Astrocyte (in vitro differentiated cells and primary cell): ENCODE data around the gene SUGP2. TPM values are rescaled to one million over a fixed set of nuclear protein-coding genes. Genes with fewer than 3 reads are reported as not detected.

Experiments
- DNase-seq: peaks from one replicate; pipeline ENCODE4 v3.0.0-alpha.2; 2010; ENCODE audit warnings: low read depth
- FAIRE-seq: peaks from 2 replicates; lab custom pipeline; 2011; peaks lifted over from hg19 to GRCh38; lab: Jason Lieb, UNC
- H2AFZ ChIP-seq: 2 replicates; pipeline ENCODE4 v1.6.0; 2012; ENCODE audit warnings: low read depth, low read length, inconsistent platforms
- H3K27ac ChIP-seq: 2 replicates; pipeline ENCODE4 v1.5.1; 2011; ENCODE audit warnings: low read depth, low read length, inconsistent platforms
- H3K27me3 ChIP-seq: 2 replicates; pipeline ENCODE4 v1.6.0; 2011; ENCODE audit warnings: low read length, inconsistent platforms; ENCODE audit not compliant: insufficient read depth
- H3K36me3 ChIP-seq: 2 replicates; pipeline ENCODE4 v1.5.1; 2011; ENCODE audit warnings: low read length, inconsistent platforms; ENCODE audit not compliant: insufficient read depth
- H3K4me1 ChIP-seq: 2 replicates; pipeline ENCODE4 v1.5.1; 2011; ENCODE audit warnings: low read length, inconsistent platforms; ENCODE audit not compliant: insufficient read depth
- H3K4me2 ChIP-seq: 2 replicates; pipeline ENCODE4 v1.6.0; 2012; ENCODE audit warnings: low read length, inconsistent platforms
- H3K4me3 ChIP-seq: 2 replicates; pipeline ENCODE4 v1.5.1; 2011; ENCODE audit warnings: low read depth, mild to moderate bottlenecking, low read length, inconsistent platforms; ENCODE audit not compliant: insufficient read depth
- H3K79me2 ChIP-seq: 2 replicates; pipeline ENCODE4 v1.6.0; 2012; ENCODE audit warnings: mild to moderate bottlenecking, low read length, inconsistent platforms; ENCODE audit not compliant: insufficient read depth
- H3K9ac ChIP-seq: 2 replicates; pipeline ENCODE4 v1.6.0; 2012; ENCODE audit warnings: mild to moderate bottlenecking, low read length, inconsistent platforms
- H3K9me3 ChIP-seq: 2 replicates; pipeline ENCODE4 v1.5.1; 2012; ENCODE audit warnings: low read depth, mild to moderate bottlenecking, low read length, inconsistent platforms; ENCODE audit not compliant: insufficient read depth
- H4K20me1 ChIP-seq: 2 replicates; pipeline ENCODE4 v1.6.0; 2012; ENCODE audit warnings: low read length, inconsistent platforms; ENCODE audit not compliant: insufficient read depth
- H3K27ac Mint-ChIP-seq: one replicate; pipeline ENCODE4 v1.8.0; 2021; ENCODE audit warnings: mild to moderate bottlenecking, mixed read lengths; ENCODE audit not compliant: unreplicated experiment
- H3K27me3 Mint-ChIP-seq: one replicate; pipeline ENCODE4 v1.8.0; 2021; ENCODE audit warnings: low read depth, mixed read lengths; ENCODE audit not compliant: unreplicated experiment
- H3K36me3 Mint-ChIP-seq: one replicate; pipeline ENCODE4 v1.8.0; 2021; ENCODE audit warnings: low read depth, mixed read lengths; ENCODE audit not compliant: unreplicated experiment
- H3K4me1 Mint-ChIP-seq: one replicate; pipeline ENCODE4 v1.8.0; 2021; ENCODE audit warnings: low read depth, mixed read lengths; ENCODE audit not compliant: unreplicated experiment
- H3K4me3 Mint-ChIP-seq: one replicate; pipeline ENCODE4 v1.8.0; 2021; ENCODE audit warnings: mild to moderate bottlenecking, moderate library complexity, mixed read lengths; ENCODE audit not compliant: unreplicated experiment
- H3K9me3 Mint-ChIP-seq: one replicate; pipeline ENCODE4 v1.8.0; 2021; ENCODE audit warnings: mild to moderate bottlenecking, mixed read lengths; ENCODE audit not compliant: unreplicated experiment
- CTCF ChIP-seq: IDR thresholded peaks from 2 replicates; pipeline ENCODE4 v1.5.1; 2011; ENCODE audit warnings: low read depth, mild to moderate bottlenecking, inconsistent platforms, low read length, moderate library complexity; ENCODE audit not compliant: insufficient read depth
- EZH2 ChIP-seq: IDR thresholded peaks from 2 replicates; pipeline ENCODE4 v1.6.1; 2012; ENCODE audit warnings: mild to moderate bottlenecking, low read length, inconsistent platforms; ENCODE audit not compliant: insufficient read depth
- total RNA-seq: library from RNA; stranded (reverse); gene quantifications from 2 replicates; pipeline ENCODE4 v1.2.1, GENCODE V29; 2021

SUGP2 gene
- total RNA-seq, 1 donor from 2014 or later: 77.6 TPM

GRCh38 chr19:19027228-19027627 lies 6.1 kb downstream of the SUGP2 start:
- H3K9ac ChIP-seq: no peak overlapping the region
- no peaks in the 10 kb centered on the region for H3K27me3 Mint-ChIP-seq
- peaks cover 65% of the 10 kb centered on the region for H3K36me3 ChIP-seq
- H3K9me3 Mint-ChIP-seq: no peaks in the 10 kb centered on the region
- H3K27ac Mint-ChIP-seq: no peak overlapping the region
- peaks cover 4% of the 10 kb centered on the region for H3K4me1 ChIP-seq
- peaks cover 4% of the 10 kb centered on the region for H3K4me1 Mint-ChIP-seq
- TF ChIP-seq EZH2: no peak
- TF ChIP-seq CTCF: no peak
- H3K4me3 ChIP-seq: no peak overlapping the region
- DNase-seq (no peak), FAIRE-seq (no peak)
- no peak overlapping the region for H2AFZ ChIP-seq
- no peaks in the 10 kb centered on the region for H3K9me3 ChIP-seq
- no peaks in the 10 kb centered on the region for H3K27me3 ChIP-seq
- no peak overlapping the region for H3K4me2 ChIP-seq
- no peak overlapping the region for H3K4me3 Mint-ChIP-seq
- H3K79me2 ChIP-seq: peaks cover 91% of the 10 kb centered on the region
- H3K27ac ChIP-seq: no peak overlapping the region
- peaks cover 29% of the 10 kb centered on the region for H3K36me3 Mint-ChIP-seq
- peaks cover 88% of the 10 kb centered on the region for H4K20me1 ChIP-seq

- no peak for FAIRE-seq
- no peak overlapping the region for H3K4me3 Mint-ChIP-seq
Observed at GRCh38 chr19:19026299-19026971, 6.9 kb downstream of the SUGP2 start.

More at GRCh38 chr19:19026299-19026971, 6.9 kb downstream of the SUGP2 start:
- no peak for DNase-seq
- H3K4me3 ChIP-seq: no peak overlapping the region
- H3K4me2 ChIP-seq: no peak overlapping the region
- no peak overlapping the region for H3K9ac ChIP-seq
- no peaks in the 10 kb centered on the region for H3K9me3 Mint-ChIP-seq
- no peaks in the 10 kb centered on the region for H3K27me3 ChIP-seq
- peaks cover 88% of the 10 kb centered on the region for H3K79me2 ChIP-seq
- no peak for TF ChIP-seq CTCF
- TF ChIP-seq EZH2: no peak
- peaks cover under 1% of the 10 kb centered on the region for H3K4me1 Mint-ChIP-seq
- peaks cover 86% of the 10 kb centered on the region for H4K20me1 ChIP-seq
- no peak overlapping the region for H3K27ac ChIP-seq
- peaks cover 65% of the 10 kb centered on the region for H3K36me3 ChIP-seq
- H3K9me3 ChIP-seq: no peaks in the 10 kb centered on the region
- H2AFZ ChIP-seq: no peak overlapping the region
- H3K36me3 Mint-ChIP-seq: peaks cover 29% of the 10 kb centered on the region
- H3K27ac Mint-ChIP-seq: no peak overlapping the region
- peaks cover 4% of the 10 kb centered on the region for H3K4me1 ChIP-seq
- H3K27me3 Mint-ChIP-seq: no peaks in the 10 kb centered on the region
